K562 (cell line): ENCODE data around the gene AGAP1. TPM values are rescaled to one million over a fixed set of nuclear protein-coding genes. Genes with fewer than 3 reads are reported as not detected.

Experiments used
- ATAC-seq: fragments of 200-7000 bp; cut with Tn5 transposase; 3 replicates; pipeline ENCODE4 v1.9.1; 2020; ENCODE audit warnings: moderate library complexity
- BruUV-seq: library from RNA; stranded (reverse); fragments of 400-500 nt; replicated peaks from 2 replicates; lab custom pipeline; 2021; lab: Mats Ljungman, UMichigan
- CTCF ChIA-PET: fragments of 300-600 bp; formaldehyde crosslinking; extraction: SDS; loops from one replicate; lab custom pipeline; 2021; ENCODE audit warnings: low intra/inter-chr PET ratio; lab: Yijun Ruan, JAX
- POLR2A ChIA-PET: fragments of 300-600, 350-650 bp; sonication (Branson Sonifier 250); formaldehyde crosslinking; extraction: SDS; loops from one replicate; lab custom pipeline; 2021; ENCODE audit warnings: antibody characterized with exemption, inconsistent platforms; lab: Yijun Ruan, JAX
- DNase-seq, 4 experiments: peaks; one replicate each; pipeline versions ENCODE4 v3.0.0 to v3.0.0-alpha.2; 2011 to 2018; ENCODE audit warnings: low spot score in 3 of 4, mixed read lengths in 3 of 4; ENCODE audit errors: extremely low read depth in 1 of 4
- FAIRE-seq: peaks from 2 replicates; lab custom pipeline; 2011; peaks lifted over from hg19 to GRCh38; lab: Jason Lieb, UNC
- H2AFZ ChIP-seq: 2 replicates; pipeline ENCODE4 v1.6.0; 2011; ENCODE audit warnings: low read depth, low read length, control low read depth, inconsistent platforms
- H3K27ac ChIP-seq: fragments of 200-600 bp; 3 replicates; pipeline ENCODE4 v1.8.0; 2011; ENCODE audit warnings: low read depth, mild to moderate bottlenecking, control low read depth, inconsistent platforms, low read length, moderate library complexity, mixed read lengths; ENCODE audit errors: extremely low read depth
- H3K27me3 ChIP-seq, 2 experiments: fragments of 300-600 bp in 1 of 2; 2 replicates in 1 of 2; 3 replicates in 1 of 2; pipeline versions ENCODE4 v1.6.0 to v1.8.0; 2011; ENCODE audit warnings: inconsistent platforms in 2 of 2, low read length in 2 of 2, mild to moderate bottlenecking in 1 of 2, mixed read lengths in 1 of 2, moderate library complexity in 1 of 2; ENCODE audit not compliant: control insufficient read depth in 2 of 2, insufficient read depth in 2 of 2
- H3K36me3 ChIP-seq: fragments of 300-600 bp; 3 replicates; pipeline ENCODE4 v1.8.0; 2011; ENCODE audit warnings: mild to moderate bottlenecking, low read length, inconsistent platforms; ENCODE audit not compliant: control insufficient read depth, insufficient read depth
- H3K4me1 ChIP-seq, 2 experiments: fragments of 200-600 bp in 1 of 2; replicated peaks in 1 of 2; 2 replicates in 1 of 2; 3 replicates in 1 of 2; pipeline versions ENCODE4 v1.5.1 to v1.8.0; 2011; ENCODE audit warnings: inconsistent platforms in 2 of 2, low read length in 2 of 2, mild to moderate bottlenecking in 1 of 2, mixed read lengths in 1 of 2, moderate library complexity in 1 of 2; ENCODE audit not compliant: control insufficient read depth in 2 of 2, insufficient read depth in 2 of 2
- H3K4me2 ChIP-seq: 2 replicates; pipeline ENCODE4 v1.6.1; 2011; ENCODE audit warnings: low read length, control low read depth, inconsistent platforms, mixed read lengths; ENCODE audit not compliant: insufficient read depth
- H3K4me3 ChIP-seq: fragments of 200-600 bp; sonication (generic), shearing (Covaris generic); 2 replicates; pipeline ENCODE4 v1.5.1; 2016; ENCODE audit warnings: control low read depth, inconsistent platforms
- H3K79me2 ChIP-seq: fragments of 200-600 bp; 3 replicates; pipeline ENCODE4 v1.8.0; 2011; ENCODE audit warnings: low read length, inconsistent platforms; ENCODE audit not compliant: control insufficient read depth, insufficient read depth
- H3K9ac ChIP-seq, 2 experiments: 2 replicates each; pipeline versions ENCODE4 v1.6.0 to v1.6.1; 2011; ENCODE audit warnings: low read depth in 2 of 2, low read length in 2 of 2, control low read depth in 1 of 2, inconsistent platforms in 1 of 2, mild to moderate bottlenecking in 1 of 2, mixed read lengths in 1 of 2; ENCODE audit not compliant: insufficient read depth in 1 of 2
- H3K9me1 ChIP-seq: one replicate; pipeline ENCODE4 v1.6.0; 2011; ENCODE audit warnings: inconsistent platforms, mild to moderate bottlenecking, low read length, moderate library complexity; ENCODE audit not compliant: control insufficient read depth, insufficient read depth
- H3K9me3 ChIP-seq: replicated peaks from 2 replicates; pipeline ENCODE4 v1.5.1; 2011; ENCODE audit warnings: low read depth, low read length, inconsistent platforms; ENCODE audit not compliant: control insufficient read depth, insufficient read depth
- H4K20me1 ChIP-seq: replicated peaks from 2 replicates; pipeline ENCODE4 v1.6.1; 2011; ENCODE audit warnings: low read length, inconsistent platforms, mixed read lengths; ENCODE audit not compliant: control insufficient read depth, insufficient read depth
- ATF6 ChIP-seq: sonication (generic); formaldehyde crosslinking; IDR thresholded peaks from 2 replicates; pipeline ENCODE4 v1.4.0; 2020; ENCODE audit warnings: mild to moderate bottlenecking, missing genetic modification reagents
- CCAR2 ChIP-seq: fragments of 200-400 bp; formaldehyde crosslinking; IDR thresholded peaks from 2 replicates; pipeline ENCODE4 v1.6.1; 2017; ENCODE audit warnings: mild to moderate bottlenecking, low read depth, low read length
- E2F6 ChIP-seq, 2 experiments: IDR thresholded peaks; 2 replicates each; pipeline ENCODE4 v1.6.1; 2011; ENCODE audit warnings: borderline replicate concordance in 1 of 2, control low read depth in 1 of 2, low read depth in 1 of 2, low read length in 1 of 2, mild to moderate bottlenecking in 1 of 2, mixed read lengths in 1 of 2, moderate library complexity in 1 of 2; ENCODE audit not compliant: insufficient read depth in 1 of 2, insufficient read length in 1 of 2, poor library complexity in 1 of 2, severe bottlenecking in 1 of 2; ENCODE audit errors: extremely low read depth in 1 of 2
- FOXA3 ChIP-seq, 2 experiments: fragments of 450-650 bp in 1 of 2; sonication (generic) in 1 of 2; formaldehyde crosslinking; IDR thresholded peaks in 1 of 2; conservative IDR thresholded peaks in 1 of 2; 2 replicates each; pipeline versions ENCODE4 v1.4.0 to v1.8.0; 2020 to 2022; ENCODE audit warnings: mild to moderate bottlenecking in 2 of 2, missing genetic modification reagents in 1 of 2
- GATA2 ChIP-seq: sonication (generic); formaldehyde crosslinking; IDR thresholded peaks from 2 replicates; pipeline ENCODE4 v1.4.0; 2020; ENCODE audit warnings: mild to moderate bottlenecking, missing genetic modification reagents
- HIVEP1 ChIP-seq: fragments of 250-450 bp; sonication (Bioruptor Pico); IDR thresholded peaks from 2 replicates; pipeline ENCODE4 v1.4.0; 2020; ENCODE audit warnings: mild to moderate bottlenecking
- RBM15 ChIP-seq: fragments of 200-400 bp; formaldehyde crosslinking; IDR thresholded peaks from 2 replicates; pipeline ENCODE4 v1.6.1; 2018; ENCODE audit warnings: mild to moderate bottlenecking, low read length, moderate library complexity; ENCODE audit not compliant: insufficient read depth
- SAFB ChIP-seq: fragments of 200-400 bp; formaldehyde crosslinking; IDR thresholded peaks from 2 replicates; pipeline ENCODE4 v1.6.1; 2017; ENCODE audit warnings: low read depth, low read length, borderline replicate concordance
- SMAD2 ChIP-seq: fragments of 150-350 bp; IDR thresholded peaks from 2 replicates; pipeline ENCODE4 v1.6.1; 2014; ENCODE audit warnings: low read depth, mild to moderate bottlenecking, low read length
- ZNF449 ChIP-seq: fragments of 250-450 bp; sonication (Bioruptor Pico); IDR thresholded peaks from 2 replicates; pipeline ENCODE4 v1.8.0; 2022; ENCODE audit warnings: moderate library complexity, mild to moderate bottlenecking, inconsistent platforms
- ZNF717 ChIP-seq: fragments of 250-450 bp; sonication (Bioruptor Pico); IDR thresholded peaks from 2 replicates; pipeline ENCODE4 v1.5.0; 2021
- ZNF79 ChIP-seq: fragments of 250-450 bp; sonication (Bioruptor Pico); IDR thresholded peaks from 2 replicates; pipeline ENCODE4 v1.4.0; 2020; ENCODE audit warnings: low read depth, mild to moderate bottlenecking, moderate library complexity
- WGBS: fragments of 100-300 bp; shearing (Covaris generic); methylation state at CpG from one replicate; pipeline ENCODE4 v1.1.6; 2016; ENCODE audit warnings: low coverage, mixed read lengths; ENCODE audit not compliant: insufficient coverage; ENCODE audit errors: missing lambda C conversion rate; 5-methylcytosine and 5-hydroxymethylcytosine counted together
- in situ Hi-C: fragments of 300-500 bp; cut with MboI; formaldehyde crosslinking; loops from 4 replicates; pipeline ENCODE4 v1.15.0; 2018; ENCODE audit warnings: inconsistent platforms, mixed read lengths
- intact Hi-C: fragments of 100-400 bp; cut with micrococcal nuclease; formaldehyde crosslinking; loops from 2 replicates; pipeline ENCODE4 v1.14.2; 2022
- polyA plus RNA-seq, 8 experiments: library from polyadenylated mRNA; depleted of rRNA in 4 of 8; stranded (reverse) in 5 of 8; unstranded in 3 of 8; fragments of >200 nt; fragmentation: Nextera tagmentation in 2 of 8; fragmentation: Illumina TruSeq in 1 of 8; extraction: Ambion mirVana in 2 of 8; extraction: Trizol in 1 of 8; gene quantifications; 2 replicates each; pipeline versions ENCODE4 v1.2.1 to v1.2.3, GENCODE V29; 2011 to 2014; ENCODE audit warnings: inconsistent platforms in 1 of 8, missing spikeins in 1 of 8
- total RNA-seq, 7 experiments: library from RNA; depleted of rRNA in 6 of 7; stranded (reverse); fragments of >200 nt in 6 of 7; fragmentation: Illumina TruSeq in 2 of 7; extraction: Trizol in 2 of 7; gene quantifications; 2 replicates each; pipeline versions ENCODE4 v1.2.1 to v1.2.3, GENCODE V29; 2011 to 2021; ENCODE audit warnings: low replicate concordance in 1 of 7
- TF ChIP-seq, protein P1 (sequence below): fragments of 250-450 bp; sonication (Bioruptor Pico); IDR thresholded peaks from 2 replicates; pipeline ENCODE4 v1.4.0; 2020; ENCODE audit warnings: borderline replicate concordance
- TF ChIP-seq, protein P2 (sequence below): sonication (generic); formaldehyde crosslinking; IDR thresholded peaks from 2 replicates; pipeline ENCODE4 v1.8.1; 2023; ENCODE audit warnings: mild to moderate bottlenecking, missing genetic modification reagents

Gene AGAP1
- total and polyA plus RNA-seq, 9 of the 15 experiments (the other 6 are each of a cell fraction or from before 2014, with no cell fraction given): 1.3 to 24.0 (median 10.6) TPM

- no peak for FAIRE-seq
- H3K9me1 ChIP-seq: no peaks in the 10 kb centered on the region
- intact Hi-C loops (no loop called here), in situ Hi-C loops (no loop called here)
- H4K20me1 ChIP-seq: no peaks in the 10 kb centered on the region
- ChIA-PET POLR2A (interaction anchor here (0.6 kb wide), 1 partner anchor 255 kb away, joined by 3 read pairs; no protein-coding TSS in a partner anchor), CTCF (no interaction called here)
- H3K27me3 ChIP-seq: no peaks in the 10 kb centered on the region
- no peaks in the 10 kb centered on the region for H3K79me2 ChIP-seq
- no peak for ATAC-seq
- no peaks in the 10 kb centered on the region for H3K9me3 ChIP-seq
- no TSS peak for BruUV-seq
- H3K27ac ChIP-seq: no peak overlapping the region
- no peak overlapping the region for H2AFZ ChIP-seq
- 87% methylated on average over 2 of the region's 2 CpGs for whole genome bisulfite sequencing
- H3K4me2 ChIP-seq: no peak overlapping the region
- no peak for DNase-seq
- H3K4me3 ChIP-seq: no peak overlapping the region
- no peak overlapping the region for H3K9ac ChIP-seq
- H3K4me1 ChIP-seq: no peaks in the 10 kb centered on the region
- no peaks in the 10 kb centered on the region for H3K36me3 ChIP-seq
- no peak for TF ChIP-seq ZNF449 (CRISPR knock-in tag)
- no peak for TF ChIP-seq HIVEP1
- no peak for TF ChIP-seq E2F6 (IDR thresholded peaks at IDR 0.05; ENCODE audit: borderline replicate concordance in 1 of 2, extremely low read depth in 1 of 2, insufficient read depth in 1 of 2, insufficient read length in 1 of 2, low read depth in 1 of 2, low read length in 1 of 2, poor library complexity in 1 of 2, severe bottlenecking in 1 of 2)
- no peak for TF ChIP-seq SAFB
- TF ChIP-seq CCAR2: no peak
- TF ChIP-seq GATA2 (CRISPR knock-in tag): no peak
- TF ChIP-seq FOXA3 (CRISPR knock-in tag; conservative IDR thresholded peaks at IDR 0.05 in 1 of 2, IDR thresholded peaks at IDR 0.05 in 1 of 2): no peak
- no peak for TF ChIP-seq ZNF717 (CRISPR knock-in tag)
- no peak for TF ChIP-seq RBM15
- TF ChIP-seq SMAD2: no peak
- TF ChIP-seq, protein P1, sequence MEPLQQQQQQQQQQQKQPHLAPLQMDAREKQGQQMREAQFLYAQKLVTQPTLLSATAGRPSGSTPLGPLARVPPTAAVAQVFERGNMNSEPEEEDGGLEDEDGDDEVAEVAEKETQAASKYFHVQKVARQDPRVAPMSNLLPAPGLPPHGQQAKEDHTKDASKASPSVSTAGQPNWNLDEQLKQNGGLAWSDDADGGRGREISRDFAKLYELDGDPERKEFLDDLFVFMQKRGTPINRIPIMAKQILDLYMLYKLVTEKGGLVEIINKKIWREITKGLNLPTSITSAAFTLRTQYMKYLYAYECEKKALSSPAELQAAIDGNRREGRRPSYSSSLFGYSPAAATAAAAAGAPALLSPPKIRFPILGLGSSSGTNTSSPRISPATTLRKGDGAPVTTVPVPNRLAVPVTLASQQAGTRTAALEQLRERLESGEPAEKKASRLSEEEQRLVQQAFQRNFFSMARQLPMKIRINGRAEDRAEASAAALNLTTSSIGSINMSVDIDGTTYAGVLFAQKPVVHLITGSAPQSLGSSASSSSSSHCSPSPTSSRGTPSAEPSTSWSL: no peak
- no peak for TF ChIP-seq ZNF79 (CRISPR knock-in tag)
- TF ChIP-seq ATF6 (CRISPR knock-in tag): no peak
- TF ChIP-seq, protein P2, sequence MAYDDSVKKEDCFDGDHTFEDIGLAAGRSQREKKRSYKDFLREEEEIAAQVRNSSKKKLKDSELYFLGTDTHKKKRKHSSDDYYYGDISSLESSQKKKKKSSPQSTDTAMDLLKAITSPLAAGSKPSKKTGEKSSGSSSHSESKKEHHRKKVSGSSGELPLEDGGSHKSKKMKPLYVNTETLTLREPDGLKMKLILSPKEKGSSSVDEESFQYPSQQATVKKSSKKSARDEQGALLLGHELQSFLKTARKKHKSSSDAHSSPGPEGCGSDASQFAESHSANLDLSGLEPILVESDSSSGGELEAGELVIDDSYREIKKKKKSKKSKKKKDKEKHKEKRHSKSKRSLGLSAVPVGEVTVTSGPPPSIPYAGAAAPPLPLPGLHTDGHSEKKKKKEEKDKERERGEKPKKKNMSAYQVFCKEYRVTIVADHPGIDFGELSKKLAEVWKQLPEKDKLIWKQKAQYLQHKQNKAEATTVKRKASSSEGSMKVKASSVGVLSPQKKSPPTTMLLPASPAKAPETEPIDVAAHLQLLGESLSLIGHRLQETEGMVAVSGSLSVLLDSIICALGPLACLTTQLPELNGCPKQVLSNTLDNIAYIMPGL (CRISPR knock-in tag): no peak
These were observed 591.4 kb downstream of the AGAP1 start for GRCh38 chr2:236085211-236085610.
